ENCODE results near the gene CCS.
"Not testable (repeated sequence)": the region's sequence is repeated elsewhere in the genome, so short reads cannot be mapped to it uniquely, and the experiment has no call there.

CCS gene

GRCh38 chr11:66591175-66591574 lies 1.8 kb upstream of the CCS start:
- DNase-seq (ENCODE audit: low spot score): peak; percentile 86

GRCh38 chr11:66593303-66593635 lies 284 bp downstream of the CCS start:
- DNase-seq (ENCODE audit: low spot score): no peak

GRCh38 chr11:66593650-66594049 lies 665 bp downstream of the CCS start:
- peak; percentile 72 for DNase-seq (ENCODE audit: low spot score)

- peak; percentile 41 for DNase-seq (ENCODE audit: low spot score)
These were observed 2.4 kb downstream of the CCS start for GRCh38 chr11:66595245-66595904.

- no peak for DNase-seq (ENCODE audit: low spot score)
These were observed 6.0 kb downstream of the CCS start for GRCh38 chr11:66598993-66599392.

GRCh38 chr11:66600219-66600618 lies 7.2 kb downstream of the CCS start:
- DNase-seq (ENCODE audit: low spot score): no peak

- DNase-seq (ENCODE audit: low spot score): no peak
These were observed 7.7 kb downstream of the CCS start for GRCh38 chr11:66600631-66601233.

GRCh38 chr11:66603072-66603471 lies 10.1 kb downstream of the CCS start:
- DNase-seq (ENCODE audit: low spot score): no peak

GRCh38 chr11:66604155-66604554 lies 11.2 kb downstream of the CCS start:
- DNase-seq (ENCODE audit: low spot score): no peak

GRCh38 chr11:66606608-66607007 lies 13.6 kb downstream of the CCS start:
- not testable (repeated sequence) for DNase-seq (ENCODE audit: low spot score)

GRCh38 chr11:66607126-66607834 lies 14.3 kb downstream of the CCS start:
- DNase-seq (ENCODE audit: low spot score): peak; percentile 71

GRCh38 chr11:66609721-66610617 lies 17.0 kb downstream of the CCS start:
- no peak for DNase-seq (ENCODE audit: low spot score)

GRCh38 chr11:66612458-66612857 lies 19.5 kb downstream of the CCS start:
- DNase-seq (ENCODE audit: low spot score): no peak

GRCh38 chr11:66614073-66614472 lies 21.1 kb downstream of the CCS start:
- DNase-seq (ENCODE audit: low spot score): no peak

- peak; percentile 100 for DNase-seq (ENCODE audit: low spot score)
These were observed 23.6 kb downstream of the CCS start, which contains the start of gene RBM14 for GRCh38 chr11:66616379-66617154. TSS of gene RBM14 (plus strand) at chr11:66616630. CDS start at chr11:66616721, 91 bp downstream.

- DNase-seq (ENCODE audit: low spot score): no peak
These were observed 24.3 kb downstream of the CCS start for GRCh38 chr11:66617155-66617834.

- DNase-seq (ENCODE audit: low spot score): no peak
These were observed 26.1 kb downstream of the CCS start for GRCh38 chr11:66619080-66619554.

- DNase-seq (ENCODE audit: low spot score): no peak
These were observed 31.5 kb downstream of the CCS start for GRCh38 chr11:66624450-66624849.

- no peak for DNase-seq (ENCODE audit: low spot score)
These were observed 32.2 kb downstream of the CCS start for GRCh38 chr11:66625041-66625751.

- DNase-seq (ENCODE audit: low spot score): no peak
These were observed 32.8 kb downstream of the CCS start for GRCh38 chr11:66625752-66626149.
